ENCODE results near the gene C11orf68. TPM values are rescaled to one million over a fixed set of nuclear protein-coding genes. Genes with fewer than 3 reads are reported as not detected.
A peak's percentile ranks its signal among the peaks of the same experiment; 100 is the strongest.

The C11orf68 gene
- total and polyA plus RNA-seq, 9 of the 15 experiments (the other 6 are each of a cell fraction or from before 2014, with no cell fraction given) = 3.6 to 35.9 (median 12.8) TPM

- TF ChIP-seq, protein P1, sequence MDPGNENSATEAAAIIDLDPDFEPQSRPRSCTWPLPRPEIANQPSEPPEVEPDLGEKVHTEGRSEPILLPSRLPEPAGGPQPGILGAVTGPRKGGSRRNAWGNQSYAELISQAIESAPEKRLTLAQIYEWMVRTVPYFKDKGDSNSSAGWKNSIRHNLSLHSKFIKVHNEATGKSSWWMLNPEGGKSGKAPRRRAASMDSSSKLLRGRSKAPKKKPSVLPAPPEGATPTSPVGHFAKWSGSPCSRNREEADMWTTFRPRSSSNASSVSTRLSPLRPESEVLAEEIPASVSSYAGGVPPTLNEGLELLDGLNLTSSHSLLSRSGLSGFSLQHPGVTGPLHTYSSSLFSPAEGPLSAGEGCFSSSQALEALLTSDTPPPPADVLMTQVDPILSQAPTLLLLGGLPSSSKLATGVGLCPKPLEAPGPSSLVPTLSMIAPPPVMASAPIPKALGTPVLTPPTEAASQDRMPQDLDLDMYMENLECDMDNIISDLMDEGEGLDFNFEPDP (CRISPR knock-in tag; IDR thresholded peaks at IDR 0.05) = no peak
- TF ChIP-seq NCOA4 (IDR thresholded peaks at IDR 0.05; ENCODE audit: partially characterized antibody) = no peak
- TF ChIP-seq ZNF76 (CRISPR knock-in tag; IDR thresholded peaks at IDR 0.05; ENCODE audit: borderline replicate concordance) = no peak
- no peak for TF ChIP-seq CREB5 (CRISPR knock-in tag; IDR thresholded peaks at IDR 0.05)
- TF ChIP-seq CSDE1 (IDR thresholded peaks at IDR 0.05) = no peak
- no peak for TF ChIP-seq RHOXF2B (CRISPR knock-in tag; conservative IDR thresholded peaks at IDR 0.05)
- no peak; the same call in 1 of the 2 replicates for TF ChIP-seq SOX6 (IDR thresholded peaks at IDR 0.05)
- no peak for TF ChIP-seq HSF4 (CRISPR knock-in tag; IDR thresholded peaks at IDR 0.05; ENCODE audit: borderline replicate concordance)
- peak; percentile 83; the same call in 1 of the 2 replicates for TF ChIP-seq ZNF395 (CRISPR knock-in tag; IDR thresholded peaks at IDR 0.05)
- TF ChIP-seq HIVEP1 (CRISPR knock-in tag; IDR thresholded peaks at IDR 0.05) = no peak
- peak; percentile 100 for TF ChIP-seq RBM14 (IDR thresholded peaks at IDR 0.05; ENCODE audit: borderline replicate concordance, insufficient read depth, low read depth, low read length)
- TF ChIP-seq, protein P2, sequence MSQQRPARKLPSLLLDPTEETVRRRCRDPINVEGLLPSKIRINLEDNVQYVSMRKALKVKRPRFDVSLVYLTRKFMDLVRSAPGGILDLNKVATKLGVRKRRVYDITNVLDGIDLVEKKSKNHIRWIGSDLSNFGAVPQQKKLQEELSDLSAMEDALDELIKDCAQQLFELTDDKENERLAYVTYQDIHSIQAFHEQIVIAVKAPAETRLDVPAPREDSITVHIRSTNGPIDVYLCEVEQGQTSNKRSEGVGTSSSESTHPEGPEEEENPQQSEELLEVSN (IDR thresholded peaks at IDR 0.05; ENCODE audit: borderline replicate concordance in 1 of 2, extremely low read depth in 1 of 2, insufficient read depth in 1 of 2, insufficient read length in 1 of 2, low read depth in 1 of 2, low read length in 1 of 2, poor library complexity in 1 of 2, severe bottlenecking in 1 of 2) = peak; percentile 94 to 97
- no peak for TF ChIP-seq ZNF436 (CRISPR knock-in tag; IDR thresholded peaks at IDR 0.05)
- TF ChIP-seq ZBED1 (IDR thresholded peaks at IDR 0.05) = 0 out of 2 replicates have a peak, but pooled peaks have one; percentile 51
- TF ChIP-seq ZNF583 (CRISPR knock-in tag; IDR thresholded peaks at IDR 0.05) = no peak
- TF ChIP-seq, protein P3, sequence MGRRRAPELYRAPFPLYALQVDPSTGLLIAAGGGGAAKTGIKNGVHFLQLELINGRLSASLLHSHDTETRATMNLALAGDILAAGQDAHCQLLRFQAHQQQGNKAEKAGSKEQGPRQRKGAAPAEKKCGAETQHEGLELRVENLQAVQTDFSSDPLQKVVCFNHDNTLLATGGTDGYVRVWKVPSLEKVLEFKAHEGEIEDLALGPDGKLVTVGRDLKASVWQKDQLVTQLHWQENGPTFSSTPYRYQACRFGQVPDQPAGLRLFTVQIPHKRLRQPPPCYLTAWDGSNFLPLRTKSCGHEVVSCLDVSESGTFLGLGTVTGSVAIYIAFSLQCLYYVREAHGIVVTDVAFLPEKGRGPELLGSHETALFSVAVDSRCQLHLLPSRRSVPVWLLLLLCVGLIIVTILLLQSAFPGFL (CRISPR knock-in tag; IDR thresholded peaks at IDR 0.05) = peak; percentile 84; the same call in 1 of the 2 replicates
- no peak for TF ChIP-seq KDM1A (IDR thresholded peaks at IDR 0.05)
- TF ChIP-seq GABPB2 (CRISPR knock-in tag; conservative IDR thresholded peaks at IDR 0.05) = no peak
- peak; percentile 81; the same call in 1 of the 2 replicates for TF ChIP-seq GABPB1 (CRISPR knock-in tag; IDR thresholded peaks at IDR 0.05)
- 0 out of 2 replicates have a peak, but pooled peaks have one; percentile 8 for TF ChIP-seq GTF2F1 (IDR thresholded peaks at IDR 0.05; ENCODE audit: low read depth, low read length)
- TF ChIP-seq SIRT6 (IDR thresholded peaks at IDR 0.05; ENCODE audit: low read depth, low read length) = peak; percentile 17
Observed at GRCh38 chr11:65899356-65900124, 19.3 kb downstream of the C11orf68 start (continued).
